Fibroblast of skin of abdomen (primary cell): ENCODE measurements around the gene OR4C46. TPM values are rescaled to one million over a fixed set of nuclear protein-coding genes. Genes with fewer than 3 reads are reported as not detected.
"Not testable (repeated sequence)": the region's sequence is repeated elsewhere in the genome, so short reads cannot be mapped to it uniquely, and the experiment has no call there.

Source experiments
- DNase-seq: peaks from one replicate; pipeline ENCODE4 v3.0.0-alpha.2; 2013
- polyA plus RNA-seq, 2 experiments: library from polyadenylated mRNA; unstranded; fragments of 120-200 nt; gene quantifications; one replicate each; pipeline ENCODE4 v1.2.1, GENCODE V29; 2013; ENCODE audit not compliant: insufficient read length in 2 of 2

OR4C46 gene
- not detected for polyA plus RNA-seq (2013, experiment 1 of 2; ENCODE audit: insufficient read length)
- not detected for polyA plus RNA-seq (2013, experiment 2 of 2; ENCODE audit: insufficient read length)

DNA sequence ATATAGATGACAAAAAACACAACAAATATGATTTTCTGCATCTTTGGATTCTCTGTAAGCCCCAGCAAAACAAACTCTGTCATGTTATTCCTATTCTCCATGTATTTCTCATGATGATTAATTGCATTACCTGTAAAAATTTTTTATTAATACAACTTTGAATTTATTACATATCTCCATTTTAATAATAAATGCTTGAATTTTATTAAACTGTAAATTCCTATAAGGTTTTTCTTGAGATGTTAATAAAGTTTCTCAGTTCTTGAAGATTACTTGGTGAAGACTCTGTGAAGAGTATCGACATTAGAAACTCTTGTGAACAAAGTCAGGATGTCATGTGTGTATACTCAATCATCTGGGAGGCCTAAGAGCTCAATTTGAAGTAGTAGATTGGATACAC, at the start of gene OR4C46:
TSS of gene OR4C46 (minus strand) at position 101 of the 400 bp plus-strand sequence. CDS start at position 101, 0 bp downstream.
- no peak for DNase-seq

DNA sequence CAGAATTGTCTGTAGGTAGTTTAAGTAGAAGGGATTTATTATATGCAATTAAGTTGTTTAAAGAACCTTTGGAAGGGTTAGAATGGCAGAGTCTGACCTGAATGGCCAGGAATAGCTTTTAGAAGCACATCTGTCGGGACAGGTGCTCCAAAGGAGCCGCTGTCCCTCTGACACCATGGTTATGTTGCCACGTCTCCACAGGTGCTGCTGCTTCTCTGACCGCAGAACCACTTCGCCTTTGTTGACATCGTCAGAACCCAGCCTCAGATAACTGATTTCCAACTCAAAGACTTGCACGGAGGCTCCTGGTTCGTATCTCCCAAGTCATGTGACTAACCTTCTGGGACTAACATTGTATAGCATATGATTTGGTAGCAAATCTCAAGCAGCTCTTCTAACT, 41.8 kb upstream of the OR4C46 start:
- not testable (repeated sequence) for DNase-seq

DNA sequence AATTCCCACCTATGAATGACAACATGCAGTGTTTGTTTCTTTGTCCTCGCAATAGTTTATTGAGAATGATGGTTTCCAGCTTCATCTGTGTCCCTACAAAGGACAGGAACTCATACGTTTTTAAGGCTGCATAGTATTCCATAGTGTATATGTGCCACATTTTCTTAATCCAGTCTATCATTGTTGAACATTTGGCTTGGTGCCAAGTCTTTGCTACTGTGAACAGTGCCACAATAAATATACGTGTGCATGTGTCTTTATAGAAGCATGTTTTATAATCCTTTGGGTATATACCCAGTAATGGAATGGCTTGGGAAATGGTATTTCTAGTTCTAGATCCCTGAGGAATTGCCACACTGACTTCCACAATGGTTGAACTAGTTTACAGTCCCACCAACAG, 42.4 kb downstream of the OR4C46 start:
- DNase-seq = not testable (repeated sequence)

DNA sequence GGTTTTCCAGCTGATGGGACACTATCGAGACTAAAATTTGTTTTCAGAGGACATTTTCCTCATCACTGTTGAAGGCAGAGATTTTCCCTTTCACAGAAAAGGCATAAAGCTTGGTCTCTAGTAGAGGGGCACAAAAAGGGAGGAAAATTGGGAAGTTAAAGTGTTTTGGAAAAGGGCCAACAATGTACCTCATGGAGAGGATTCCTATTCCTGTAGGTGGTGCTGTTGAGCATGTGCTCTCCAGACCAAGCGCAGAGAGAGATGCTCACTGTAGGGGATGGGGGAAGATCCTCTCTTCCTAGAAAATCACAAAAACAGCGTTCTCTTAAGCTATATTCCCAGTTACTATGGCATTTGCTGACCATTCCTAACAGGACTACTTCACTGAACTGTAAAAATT, 44.9 kb downstream of the OR4C46 start:
- no peak for DNase-seq

DNA sequence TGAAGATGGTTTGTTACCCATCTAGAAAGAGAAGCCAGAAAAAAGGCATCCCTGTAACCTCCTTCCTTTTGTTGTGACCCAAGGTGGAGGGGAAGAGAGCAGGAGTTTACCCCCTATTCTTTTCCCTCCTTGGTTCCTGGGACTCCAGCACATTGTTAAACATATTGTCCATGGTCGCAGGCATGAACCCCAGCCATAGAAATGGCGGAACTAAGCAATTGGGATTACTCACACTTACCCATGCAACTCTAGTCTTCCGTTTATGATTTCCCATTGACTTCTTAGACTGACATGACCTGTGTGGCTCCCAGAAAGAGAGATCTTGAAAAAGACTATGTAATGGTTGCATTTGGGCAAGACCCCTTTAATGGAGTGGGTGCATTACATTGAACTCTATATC, 45.4 kb downstream of the OR4C46 start:
- no peak for DNase-seq
